Activated naive CD8-positive, alpha-beta T cell treated with anti-CD3 and anti-CD28 coated beads, Interleukin-2, amount 50 U/mL, for 16 hours (primary cell): ENCODE data around the gene NHSL2.

ENCODE experiments used
- DNase-seq: peaks from one replicate; pipeline ENCODE4 v3.0.0-alpha.2; 2020; ENCODE audit warnings: low read depth, low spot score

Gene NHSL2

GRCh38 chrX:72071213-72071612 is 160.6 kb downstream of the NHSL2 start:
- DNase-seq: no peak

- DNase-seq: no peak
Measured at GRCh38 chrX:72073633-72074032, 163.0 kb downstream of the NHSL2 start.

GRCh38 chrX:72078411-72078810 is 167.8 kb downstream of the NHSL2 start:
- DNase-seq: no peak

- DNase-seq: no peak
Measured at GRCh38 chrX:72079607-72080006, 169.0 kb downstream of the NHSL2 start.

GRCh38 chrX:72080150-72080549 is 169.5 kb downstream of the NHSL2 start:
- DNase-seq: no peak

GRCh38 chrX:72080800-72081199 is 170.2 kb downstream of the NHSL2 start:
- DNase-seq: no peak

GRCh38 chrX:72081605-72082320 is 171.1 kb downstream of the NHSL2 start:
- no peak for DNase-seq

- DNase-seq: no peak
Measured at GRCh38 chrX:72083291-72083690, 172.6 kb downstream of the NHSL2 start.

- no peak for DNase-seq
Measured at GRCh38 chrX:72084114-72084513, 173.5 kb downstream of the NHSL2 start.

GRCh38 chrX:72086995-72087394 is 176.3 kb downstream of the NHSL2 start:
- DNase-seq: no peak

GRCh38 chrX:72088761-72089160 is 178.1 kb downstream of the NHSL2 start:
- no peak for DNase-seq

- DNase-seq: no peak
Measured at GRCh38 chrX:72089254-72089653, 178.6 kb downstream of the NHSL2 start.

- DNase-seq: no peak
Measured at GRCh38 chrX:72094894-72095293, 184.2 kb downstream of the NHSL2 start.

- no peak for DNase-seq
Measured at GRCh38 chrX:72095370-72095769, 184.7 kb downstream of the NHSL2 start.

GRCh38 chrX:72097098-72097497 is 186.5 kb downstream of the NHSL2 start:
- no peak for DNase-seq

- DNase-seq: no peak
Measured at GRCh38 chrX:72100051-72100755, 189.6 kb downstream of the NHSL2 start.

- DNase-seq: peak; percentile 3
Measured at GRCh38 chrX:72100824-72101351, 190.2 kb downstream of the NHSL2 start.

- DNase-seq: no peak
Measured at GRCh38 chrX:72101597-72102037, 191.0 kb downstream of the NHSL2 start.

GRCh38 chrX:72102126-72102525 is 191.5 kb downstream of the NHSL2 start:
- DNase-seq: no peak

- no peak for DNase-seq
Measured at GRCh38 chrX:72102760-72103159, 192.1 kb downstream of the NHSL2 start.

- DNase-seq: no peak
Measured at GRCh38 chrX:72105436-72105835, 194.8 kb downstream of the NHSL2 start.

- no peak for DNase-seq
Measured at GRCh38 chrX:72107320-72107719, 196.7 kb downstream of the NHSL2 start.
